Measurements from ENCODE around the gene PHLDB3.

The PHLDB3 gene

GRCh38 chr19:43474986-43475705, 29.4 kb downstream of the PHLDB3 start:
- no peaks in the 10 kb centered on the region for H3K27me3 Mint-ChIP-seq
- H3K9me3 Mint-ChIP-seq (ENCODE audit: low read depth), result no peaks in the 10 kb centered on the region
- H3K4me3 Mint-ChIP-seq, result peak overlapping the region; percentile 82
- peak overlapping the region; percentile 97 for H3K27ac Mint-ChIP-seq
- H3K36me3 Mint-ChIP-seq, result peaks cover 10% of the 10 kb centered on the region
- H3K4me1 Mint-ChIP-seq (ENCODE audit: low read depth), result peaks cover 39% of the 10 kb centered on the region

DNA sequence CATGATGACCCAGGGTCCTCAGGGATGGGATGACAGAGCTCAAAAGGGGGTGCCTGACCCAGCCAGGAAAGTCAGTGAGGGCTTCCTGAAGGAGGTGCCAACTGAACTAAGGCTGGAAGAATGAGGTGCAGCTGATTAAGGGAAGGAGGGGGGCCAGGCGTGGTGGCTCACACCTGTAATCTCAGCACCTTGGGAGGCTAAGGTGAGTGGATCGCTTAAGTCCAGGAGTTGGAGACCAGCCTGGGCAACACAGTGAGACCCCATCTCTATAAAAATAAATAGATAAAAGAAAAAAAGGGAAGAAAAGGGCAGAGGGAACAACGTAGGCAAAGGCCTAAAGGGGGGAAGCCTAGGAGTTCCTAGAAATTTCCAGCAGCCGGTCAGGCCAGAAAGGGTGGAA, 30.1 kb downstream of the PHLDB3 start:
- peak overlapping the region; percentile 49 for H3K4me3 Mint-ChIP-seq
- peaks cover 43% of the 10 kb centered on the region for H3K4me1 Mint-ChIP-seq (ENCODE audit: low read depth)
- H3K27me3 Mint-ChIP-seq, result no peaks in the 10 kb centered on the region
- peaks cover 10% of the 10 kb centered on the region for H3K36me3 Mint-ChIP-seq
- no peaks in the 10 kb centered on the region for H3K9me3 Mint-ChIP-seq (ENCODE audit: low read depth)
- H3K27ac Mint-ChIP-seq, result no peak overlapping the region

- peaks cover 4% of the 10 kb centered on the region for H3K36me3 Mint-ChIP-seq
- H3K9me3 Mint-ChIP-seq (ENCODE audit: low read depth), result no peaks in the 10 kb centered on the region
- no peak overlapping the region for H3K4me3 Mint-ChIP-seq
- H3K27ac Mint-ChIP-seq, result peak overlapping the region; percentile 58
- no peaks in the 10 kb centered on the region for H3K27me3 Mint-ChIP-seq
- peaks cover 67% of the 10 kb centered on the region for H3K4me1 Mint-ChIP-seq (ENCODE audit: low read depth)
Measured at GRCh38 chr19:43471091-43471490, 33.5 kb downstream of the PHLDB3 start.

GRCh38 chr19:43470288-43470687, 34.3 kb downstream of the PHLDB3 start:
- Mint-ChIP-seq H3K9me3 (ENCODE audit: low read depth) (no peaks in the 10 kb centered on the region), H3K4me3 (peak overlapping the region; percentile 64), H3K27ac (peak overlapping the region; percentile 86), H3K36me3 (peaks cover under 1% of the 10 kb centered on the region), H3K27me3 (no peaks in the 10 kb centered on the region), H3K4me1 (ENCODE audit: low read depth) (peaks cover 69% of the 10 kb centered on the region)

GRCh38 chr19:43469160-43469480, 35.4 kb downstream of the PHLDB3 start:
- H3K4me3 Mint-ChIP-seq, result no peak overlapping the region

DNA sequence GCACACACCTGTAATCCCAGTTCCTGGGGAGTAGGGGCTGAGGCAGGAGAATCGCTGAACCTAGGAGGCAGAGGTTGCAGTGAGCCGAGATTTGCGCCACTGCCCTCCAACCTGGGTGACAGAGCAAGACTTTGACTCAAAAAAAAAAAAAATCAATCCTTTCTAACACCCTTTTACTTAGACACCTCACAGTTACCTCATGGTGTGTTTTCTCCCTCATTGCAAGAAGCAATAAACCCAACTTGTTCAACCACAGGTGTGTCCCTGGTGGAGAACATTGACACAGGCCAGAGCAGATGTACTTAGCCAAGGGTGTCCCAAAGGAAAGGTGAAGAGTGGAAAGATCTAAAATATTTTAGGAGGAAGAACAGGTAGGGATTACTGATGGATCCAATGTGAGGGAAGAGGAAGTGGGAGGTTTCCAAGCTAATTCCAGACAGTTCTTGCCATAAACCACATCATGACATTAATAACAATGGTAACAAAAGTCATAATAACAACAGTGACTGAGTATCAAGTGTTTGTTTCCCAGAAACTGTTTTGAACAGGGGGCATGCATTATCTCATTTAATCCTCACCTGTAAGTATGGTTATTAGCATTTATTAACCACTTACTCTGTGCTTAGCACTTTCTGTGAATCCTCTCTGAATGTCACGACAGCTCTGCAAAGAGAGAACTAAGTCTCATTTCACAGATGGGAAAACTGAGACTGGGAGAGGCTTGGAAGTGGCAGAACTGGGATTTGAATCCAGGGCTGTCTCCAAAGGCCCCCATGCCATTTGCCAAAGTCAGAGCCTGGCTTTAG, 36.0 kb downstream of the PHLDB3 start:
- H3K36me3 Mint-ChIP-seq, result no peaks in the 10 kb centered on the region
- H3K27me3 Mint-ChIP-seq, result no peaks in the 10 kb centered on the region
- H3K27ac Mint-ChIP-seq, result peak overlapping the region; percentile 65
- peak overlapping the region; percentile 58 for H3K4me3 Mint-ChIP-seq
- H3K4me1 Mint-ChIP-seq (ENCODE audit: low read depth), result peaks cover 64% of the 10 kb centered on the region
- no peaks in the 10 kb centered on the region for H3K9me3 Mint-ChIP-seq (ENCODE audit: low read depth)

More at GRCh38 chr19:43469160-43469480, 35.4 kb downstream of the PHLDB3 start:
- Mint-ChIP-seq H3K27ac (peak overlapping the region; percentile 65), H3K4me1 (ENCODE audit: low read depth) (peaks cover 65% of the 10 kb centered on the region), H3K27me3 (no peaks in the 10 kb centered on the region), H3K36me3 (no peaks in the 10 kb centered on the region), H3K9me3 (ENCODE audit: low read depth) (no peaks in the 10 kb centered on the region)

GRCh38 chr19:43467730-43468129, 36.8 kb downstream of the PHLDB3 start:
- Mint-ChIP-seq H3K4me1 (ENCODE audit: low read depth) (peaks cover 62% of the 10 kb centered on the region), H3K27me3 (no peaks in the 10 kb centered on the region), H3K4me3 (no peak overlapping the region), H3K36me3 (no peaks in the 10 kb centered on the region), H3K27ac (no peak overlapping the region), H3K9me3 (ENCODE audit: low read depth) (no peaks in the 10 kb centered on the region)

GRCh38 chr19:43467276-43467675, 37.3 kb downstream of the PHLDB3 start:
- no peaks in the 10 kb centered on the region for H3K36me3 Mint-ChIP-seq
- peak overlapping the region; percentile 11 for H3K27ac Mint-ChIP-seq
- no peaks in the 10 kb centered on the region for H3K9me3 Mint-ChIP-seq (ENCODE audit: low read depth)
- no peak overlapping the region for H3K4me3 Mint-ChIP-seq
- peaks cover 63% of the 10 kb centered on the region for H3K4me1 Mint-ChIP-seq (ENCODE audit: low read depth)
- no peaks in the 10 kb centered on the region for H3K27me3 Mint-ChIP-seq

DNA sequence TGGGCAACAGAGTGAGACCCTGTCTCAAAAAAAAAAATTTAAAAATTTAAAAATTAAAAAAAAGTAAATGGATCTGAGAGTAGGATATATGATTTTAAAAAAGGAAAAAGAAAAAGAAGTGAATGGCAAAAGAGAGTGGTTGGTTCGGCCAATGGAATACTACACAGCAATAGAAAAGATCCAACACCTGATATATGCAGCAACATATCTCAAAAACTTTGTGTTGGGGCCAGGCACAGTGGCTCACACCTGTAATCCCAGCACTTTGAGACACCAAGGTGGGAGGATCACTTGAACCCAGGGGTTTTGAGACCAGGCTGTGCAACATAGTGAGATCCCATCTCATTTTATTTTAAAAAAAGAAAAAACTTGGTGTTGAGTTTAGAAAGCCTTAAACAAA, 37.8 kb downstream of the PHLDB3 start:
- H3K4me1 Mint-ChIP-seq (ENCODE audit: low read depth), result peaks cover 65% of the 10 kb centered on the region
- H3K9me3 Mint-ChIP-seq (ENCODE audit: low read depth), result no peaks in the 10 kb centered on the region
- H3K27me3 Mint-ChIP-seq, result no peaks in the 10 kb centered on the region
- no peak overlapping the region for H3K27ac Mint-ChIP-seq
- no peak overlapping the region for H3K4me3 Mint-ChIP-seq
- no peaks in the 10 kb centered on the region for H3K36me3 Mint-ChIP-seq

- H3K36me3 Mint-ChIP-seq, result no peaks in the 10 kb centered on the region
- H3K27me3 Mint-ChIP-seq, result no peaks in the 10 kb centered on the region
- peaks cover 71% of the 10 kb centered on the region for H3K4me1 Mint-ChIP-seq (ENCODE audit: low read depth)
- no peaks in the 10 kb centered on the region for H3K9me3 Mint-ChIP-seq (ENCODE audit: low read depth)
- peak within 1 kb of the TSS; percentile 92 for H3K4me3 Mint-ChIP-seq
- peak within 1 kb of the TSS; percentile 46 for H3K27ac Mint-ChIP-seq
Measured at GRCh38 chr19:43465468-43466120, 39.0 kb downstream of the PHLDB3 start, which contains the start of gene LYPD3. LYPD3 (minus strand) TSS chr19:43465608; CDS start chr19:43465571, 37 bp downstream.

GRCh38 chr19:43464134-43464775, 40.3 kb downstream of the PHLDB3 start:
- peak overlapping the region; percentile 94 for H3K27ac Mint-ChIP-seq
- no peaks in the 10 kb centered on the region for H3K9me3 Mint-ChIP-seq (ENCODE audit: low read depth)
- H3K4me1 Mint-ChIP-seq (ENCODE audit: low read depth), result peaks cover 61% of the 10 kb centered on the region
- peaks cover 2% of the 10 kb centered on the region for H3K36me3 Mint-ChIP-seq
- H3K27me3 Mint-ChIP-seq, result no peaks in the 10 kb centered on the region
- H3K4me3 Mint-ChIP-seq, result peak overlapping the region; percentile 92

GRCh38 chr19:43463381-43464133, 41.0 kb downstream of the PHLDB3 start:
- H3K27me3 Mint-ChIP-seq, result no peaks in the 10 kb centered on the region
- peak overlapping the region; percentile 94 for H3K27ac Mint-ChIP-seq

DNA sequence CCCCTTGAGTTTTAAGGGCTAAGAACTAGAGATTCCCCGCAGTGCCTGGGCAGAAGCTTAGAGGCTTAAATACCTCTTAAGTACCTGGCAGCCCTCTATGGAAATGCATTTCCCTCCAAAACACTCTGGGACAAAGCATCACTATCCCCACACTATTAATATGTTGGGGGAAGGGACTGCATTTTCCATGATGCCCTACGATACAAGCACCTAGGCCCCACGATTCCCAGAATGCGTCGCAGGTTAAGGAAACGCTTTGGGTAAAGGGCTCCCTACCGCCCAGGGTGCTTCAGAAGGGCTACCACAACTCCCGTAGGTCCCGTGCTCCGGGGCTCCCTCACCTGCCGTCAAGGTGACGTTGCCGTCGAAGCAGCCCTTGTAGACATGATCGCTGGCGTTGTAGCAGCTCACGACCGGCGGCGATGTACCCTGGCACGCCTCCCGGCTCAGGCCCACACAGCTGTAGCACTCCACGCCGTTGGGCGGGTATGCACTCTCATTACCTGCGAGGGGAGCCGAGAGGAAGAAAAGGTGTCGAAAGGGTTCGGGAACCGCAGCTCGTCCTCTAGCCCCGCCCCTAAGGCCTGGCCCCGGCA, 41.7 kb downstream of the PHLDB3 start:
- Mint-ChIP-seq H3K27ac (peak overlapping the region; percentile 94), H3K9me3 (ENCODE audit: low read depth) (no peaks in the 10 kb centered on the region), H3K4me1 (ENCODE audit: low read depth) (peaks cover 47% of the 10 kb centered on the region), H3K27me3 (no peaks in the 10 kb centered on the region), H3K4me3 (peak overlapping the region; percentile 92), H3K36me3 (peaks cover 2% of the 10 kb centered on the region)

More at GRCh38 chr19:43463381-43464133, 41.0 kb downstream of the PHLDB3 start:
- peaks cover 2% of the 10 kb centered on the region for H3K36me3 Mint-ChIP-seq
- peaks cover 54% of the 10 kb centered on the region for H3K4me1 Mint-ChIP-seq (ENCODE audit: low read depth)
- peak overlapping the region; percentile 92 for H3K4me3 Mint-ChIP-seq
- H3K9me3 Mint-ChIP-seq (ENCODE audit: low read depth), result no peaks in the 10 kb centered on the region

- Mint-ChIP-seq H3K27ac (peak overlapping the region; percentile 51), H3K36me3 (peaks cover 2% of the 10 kb centered on the region), H3K9me3 (ENCODE audit: low read depth) (no peaks in the 10 kb centered on the region), H3K4me1 (ENCODE audit: low read depth) (peaks cover 42% of the 10 kb centered on the region), H3K4me3 (peak overlapping the region; percentile 92), H3K27me3 (no peaks in the 10 kb centered on the region)
Measured at GRCh38 chr19:43462383-43462782, 42.2 kb downstream of the PHLDB3 start.

Data from activated naive CD8-positive, alpha-beta T cell (primary cell).